ENCODE results near the gene PHLPP1. TPM values are rescaled to one million over a fixed set of nuclear protein-coding genes. Genes with fewer than 3 reads are reported as not detected.

The PHLPP1 gene
- polyA plus RNA-seq, 1 donor: 11.6 TPM

- no peak for DNase-seq
These were observed 272.5 kb downstream of the PHLPP1 start for GRCh38 chr18:62987859-62988258.

- DNase-seq: no peak
These were observed 273.1 kb downstream of the PHLPP1 start for GRCh38 chr18:62988471-62988870.

DNA sequence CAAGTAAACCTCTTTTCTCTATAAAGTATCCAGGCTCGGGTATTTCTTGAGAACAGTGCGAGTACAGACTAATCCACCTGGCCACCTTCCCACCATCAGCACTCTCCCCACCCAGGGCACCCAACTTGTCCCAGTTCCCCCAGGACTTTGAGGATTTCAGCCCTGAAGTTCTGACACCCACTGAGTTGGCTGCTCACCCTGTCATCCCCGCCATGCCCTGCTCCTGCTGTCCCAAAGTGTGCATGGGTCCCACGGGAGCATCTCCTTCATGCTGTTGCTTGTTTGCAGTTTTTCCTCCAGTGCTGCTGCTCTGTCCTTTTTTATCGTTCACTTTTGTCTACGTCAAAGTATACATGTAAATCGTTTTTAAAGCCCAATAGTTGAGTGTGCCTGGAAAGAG is 273.9 kb downstream of the PHLPP1 start:
- DNase-seq: no peak

DNA sequence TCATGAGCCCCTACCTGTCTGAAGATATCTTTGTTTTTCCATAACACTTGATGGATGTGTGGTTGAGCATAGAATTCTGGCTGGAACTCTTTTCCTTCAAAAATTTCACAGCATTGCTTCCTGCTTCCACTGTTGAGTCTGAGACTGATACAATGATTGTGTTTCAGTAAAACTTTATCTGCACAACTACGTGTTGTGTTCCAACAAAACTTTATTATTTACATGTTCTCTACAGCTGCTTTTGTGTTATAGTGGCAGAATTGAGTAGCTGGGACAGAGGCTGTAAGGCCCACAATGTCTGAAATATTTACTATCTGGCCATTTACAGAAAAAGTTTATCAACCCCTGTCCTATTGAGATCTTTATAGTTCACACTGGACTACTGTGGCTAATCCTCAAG is 275.3 kb downstream of the PHLPP1 start:
- no peak for DNase-seq

GRCh38 chr18:62991389-62991788 is 276.0 kb downstream of the PHLPP1 start:
- DNase-seq: no peak

DNA sequence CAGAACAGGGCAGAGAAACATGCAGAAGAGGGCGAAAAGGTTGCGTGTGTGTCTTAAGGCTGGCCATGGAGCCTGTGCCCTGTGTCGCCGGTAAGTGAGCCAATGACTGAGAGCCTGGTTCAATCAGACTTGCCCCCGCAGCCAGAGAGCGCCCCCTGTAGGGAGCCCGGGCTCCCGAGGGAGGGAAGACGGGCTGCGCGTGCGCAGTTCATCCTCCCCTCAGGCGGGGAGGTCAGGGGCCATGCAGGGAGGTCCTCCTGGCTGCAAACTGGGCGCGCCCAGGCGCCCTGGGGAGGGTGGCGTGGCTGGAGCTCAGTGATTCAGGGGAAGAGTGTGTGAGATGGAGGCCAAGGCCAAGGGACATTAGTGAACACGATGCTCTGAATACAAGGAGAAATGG is 276.6 kb downstream of the PHLPP1 start:
- no peak for DNase-seq

DNA sequence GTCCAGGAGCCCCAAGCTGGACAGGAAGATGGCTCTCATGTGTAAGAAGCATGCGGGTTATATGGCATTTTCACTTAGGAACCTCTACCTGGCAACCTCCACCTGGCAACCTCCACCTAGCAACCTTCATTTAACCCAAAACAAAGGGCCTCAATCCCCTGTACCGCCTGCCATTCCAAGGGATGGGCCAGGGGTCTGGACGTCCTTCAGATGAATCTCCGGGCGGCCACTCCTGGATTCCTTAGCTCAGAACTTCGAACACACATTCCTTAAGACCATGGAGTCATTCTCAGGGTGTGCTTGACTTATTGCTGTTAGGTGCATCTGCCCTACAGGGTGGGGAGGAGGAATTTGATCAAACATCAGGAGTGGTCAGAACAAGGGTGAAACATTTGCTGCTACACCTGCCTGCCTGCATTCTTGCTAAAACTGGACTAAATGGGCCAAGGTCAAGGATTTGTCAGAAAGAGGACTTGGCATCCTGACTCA is 277.6 kb downstream of the PHLPP1 start:
- DNase-seq: no peak

DNA sequence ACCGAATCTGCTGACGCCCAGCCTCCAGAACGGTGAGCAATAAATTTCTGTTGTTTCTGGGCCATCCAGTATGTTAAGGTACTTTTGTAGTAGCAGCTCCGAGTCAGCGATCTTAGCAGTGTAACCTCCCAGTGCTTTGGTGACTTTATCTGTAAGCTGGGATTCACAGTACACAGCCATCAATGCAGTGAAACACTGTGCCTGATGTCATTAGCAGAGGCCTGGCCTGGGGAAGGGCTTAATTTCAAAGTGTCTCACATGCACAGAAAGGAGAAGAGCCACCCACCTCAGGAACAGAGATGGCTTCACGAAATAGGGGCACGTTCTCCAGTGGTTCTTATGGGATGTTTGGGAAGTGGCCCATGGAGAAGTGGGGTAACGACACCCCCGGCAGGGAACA is 281.2 kb downstream of the PHLPP1 start:
- DNase-seq: no peak

GRCh38 chr18:62997076-62997475 is 281.7 kb downstream of the PHLPP1 start:
- DNase-seq: no peak

- DNase-seq: no peak
These were observed 283.1 kb downstream of the PHLPP1 start for GRCh38 chr18:62998443-62998842.

GRCh38 chr18:62999392-62999791 is 284.1 kb downstream of the PHLPP1 start:
- peak; percentile 76 for DNase-seq

- no peak for DNase-seq
These were observed 284.6 kb downstream of the PHLPP1 start for GRCh38 chr18:62999921-63000320.

GRCh38 chr18:63000839-63001238 is 285.5 kb downstream of the PHLPP1 start:
- DNase-seq: no peak

- no peak for DNase-seq
These were observed 286.5 kb downstream of the PHLPP1 start for GRCh38 chr18:63001861-63002260.

GRCh38 chr18:63002305-63002704 is 287.0 kb downstream of the PHLPP1 start:
- DNase-seq: no peak

DNA sequence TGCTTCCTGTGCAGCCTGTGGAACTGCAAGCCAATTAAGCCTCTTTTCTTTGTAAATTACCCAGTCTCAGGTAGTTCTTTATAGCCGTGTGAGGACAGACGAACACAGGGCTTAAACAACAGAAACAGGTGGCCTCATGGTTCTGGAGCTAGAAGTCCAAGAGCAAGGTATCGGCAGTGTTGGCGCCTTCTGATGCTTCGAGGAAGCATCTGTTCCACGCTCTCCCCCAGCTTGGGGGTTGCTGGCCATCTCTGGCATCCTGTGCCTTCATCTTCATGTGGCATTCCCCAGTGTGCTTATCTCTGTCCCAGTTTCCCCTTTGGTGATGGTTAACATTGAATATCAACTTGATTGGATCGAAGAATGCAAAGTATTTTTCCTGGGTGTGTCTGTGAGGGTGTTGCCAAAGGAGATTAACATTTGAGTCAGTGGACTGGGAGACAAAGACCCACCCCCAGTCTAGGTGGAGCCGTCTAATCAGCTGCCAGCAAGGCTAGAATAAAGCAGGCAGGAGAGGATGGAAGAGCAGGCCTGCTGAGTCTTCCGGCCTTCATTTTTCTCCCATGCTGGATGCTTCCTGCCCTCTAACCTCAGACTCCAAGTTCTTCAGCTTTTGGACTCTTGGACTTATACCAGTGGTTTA is 287.6 kb downstream of the PHLPP1 start:
- no peak for DNase-seq

GRCh38 chr18:63003899-63004298 is 288.6 kb downstream of the PHLPP1 start:
- DNase-seq: no peak

- no peak for DNase-seq
These were observed 289.2 kb downstream of the PHLPP1 start for GRCh38 chr18:63004466-63005089.

DNA sequence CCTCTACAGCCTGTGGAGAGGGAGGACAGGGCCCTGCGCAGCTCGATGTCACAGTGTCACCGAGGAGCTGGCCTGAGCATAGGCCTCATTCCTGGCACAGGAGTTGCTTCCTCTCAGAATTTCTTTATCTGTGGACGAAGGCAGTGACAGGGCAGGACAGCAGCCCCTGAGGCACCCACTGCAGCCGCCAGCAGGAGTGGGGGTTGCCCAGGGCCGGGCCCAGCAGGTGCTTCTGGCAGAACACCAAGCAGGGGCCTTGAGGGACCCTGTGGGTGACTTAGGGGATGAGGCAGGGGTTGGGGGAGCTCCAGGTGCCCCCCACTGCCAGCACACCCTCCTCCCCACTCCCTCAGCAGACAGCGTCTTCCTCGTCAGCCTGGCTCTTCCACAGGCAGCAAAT is 290.0 kb downstream of the PHLPP1 start:
- DNase-seq: no peak

GRCh38 chr18:63007231-63007630 is 291.9 kb downstream of the PHLPP1 start:
- DNase-seq: no peak

DNA sequence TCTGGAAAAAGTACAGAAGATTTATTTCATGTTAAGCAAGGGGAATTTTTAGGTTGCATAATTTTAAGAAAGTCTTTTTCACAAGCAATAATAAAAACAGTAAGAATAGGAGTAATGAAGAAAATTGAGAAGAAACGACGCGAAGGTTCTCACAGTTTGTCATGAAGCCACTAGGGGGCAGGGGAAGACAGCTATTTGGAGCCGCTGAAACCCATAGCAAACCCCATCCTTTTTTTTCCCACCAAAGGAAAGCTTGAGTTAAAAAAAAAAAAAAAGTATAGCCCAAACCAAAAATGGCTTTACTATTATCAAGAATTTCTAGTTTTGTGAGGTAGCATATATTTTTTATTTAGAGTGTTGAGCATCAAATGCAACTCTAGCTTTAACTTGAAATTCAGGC is 300.9 kb downstream of the PHLPP1 start:
- peak; percentile 69 for DNase-seq

GRCh38 chr18:63017076-63017475 is 301.7 kb downstream of the PHLPP1 start:
- peak; percentile 52 for DNase-seq

GRCh38 chr18:63017977-63018376 is 302.6 kb downstream of the PHLPP1 start:
- no peak for DNase-seq

GRCh38 chr18:63022429-63023022 is 307.2 kb downstream of the PHLPP1 start:
- DNase-seq: no peak
